ENCODE measurements around the gene FYB1. TPM values are rescaled to one million over a fixed set of nuclear protein-coding genes. Genes with fewer than 3 reads are reported as not detected.

FYB1 gene
- total RNA-seq, 2 donors from 2014 or later, result not detected

DNA sequence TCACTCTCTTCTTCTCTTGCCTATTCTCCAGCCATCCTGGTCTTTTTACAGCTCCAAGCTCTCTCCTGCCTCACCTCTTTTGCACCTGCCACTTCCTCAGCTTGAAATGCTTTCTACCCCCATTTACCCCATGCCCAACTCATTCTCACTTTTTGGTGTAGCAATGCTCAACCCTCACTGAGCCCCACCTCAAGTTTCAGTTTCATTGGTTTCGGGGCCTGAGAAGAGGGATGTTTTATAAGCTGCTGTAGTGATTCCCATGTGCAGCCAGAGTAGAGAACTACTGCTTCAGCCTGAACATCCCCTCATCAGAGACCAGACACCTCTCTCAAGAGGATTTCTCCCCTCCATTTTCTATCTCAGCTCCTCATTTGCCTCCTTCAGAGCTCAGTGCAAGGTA lies 45.2 kb upstream of the FYB1 start:
- Mint-ChIP-seq H3K27me3 (ENCODE audit: insufficient read depth) (no peaks in the 10 kb centered on the region), H3K4me1 (no peaks in the 10 kb centered on the region), H3K36me3 (ENCODE audit: low read depth) (no peaks in the 10 kb centered on the region), H3K9me3 (no peaks in the 10 kb centered on the region), H3K4me3 (no peak overlapping the region), H3K27ac (no peak overlapping the region)
- Histone ChIP-seq H3K9me3 (ENCODE audit: control insufficient read depth, low read length) (no peaks in the 10 kb centered on the region), H3K4me1 (ENCODE audit: control insufficient read depth, insufficient read depth, low read length) (no peaks in the 10 kb centered on the region), H3K36me3 (ENCODE audit: control insufficient read depth, insufficient read depth, low read length) (no peaks in the 10 kb centered on the region), H3K9ac (ENCODE audit: extremely low read depth, low read length, poor library complexity, severe bottlenecking) (no peak overlapping the region), H3K27ac (ENCODE audit: low read depth, low read length) (no peak overlapping the region), H3K4me3 (ENCODE audit: low read length) (no peak overlapping the region), H3K27me3 (ENCODE audit: control insufficient read depth, insufficient read depth, low read length, poor library complexity, severe bottlenecking) (no peaks in the 10 kb centered on the region)
- DNase-seq, result no peak
- TF ChIP-seq CTCF (conservative IDR thresholded peaks at IDR 0.05), result no peak
- 100% methylated on average over 1 of the region's 1 CpG; no CpG with 5 or more reads in 1 of the 2 experiments for WGBS, 2 experiments (ENCODE audit: insufficient coverage in 1 of 2, insufficient read length in 1 of 2)

GRCh38 chr5:39262981-39263380 lies 43.6 kb upstream of the FYB1 start:
- TF ChIP-seq CTCF (conservative IDR thresholded peaks at IDR 0.05), result no peak
- Histone ChIP-seq H3K9ac (ENCODE audit: extremely low read depth, low read length, poor library complexity, severe bottlenecking) (no peak overlapping the region), H3K27ac (ENCODE audit: low read depth, low read length) (no peak overlapping the region), H3K4me3 (ENCODE audit: low read length) (no peak overlapping the region), H3K36me3 (ENCODE audit: control insufficient read depth, insufficient read depth, low read length) (no peaks in the 10 kb centered on the region), H3K27me3 (ENCODE audit: control insufficient read depth, insufficient read depth, low read length, poor library complexity, severe bottlenecking) (no peaks in the 10 kb centered on the region), H3K9me3 (ENCODE audit: control insufficient read depth, low read length) (no peaks in the 10 kb centered on the region), H3K4me1 (ENCODE audit: control insufficient read depth, insufficient read depth, low read length) (no peaks in the 10 kb centered on the region)
- Mint-ChIP-seq H3K36me3 (ENCODE audit: low read depth) (no peaks in the 10 kb centered on the region), H3K9me3 (no peaks in the 10 kb centered on the region), H3K27ac (no peak overlapping the region), H3K4me3 (no peak overlapping the region), H3K27me3 (ENCODE audit: insufficient read depth) (no peaks in the 10 kb centered on the region), H3K4me1 (no peaks in the 10 kb centered on the region)
- DNase-seq, result no peak
- WGBS, 2 experiments (ENCODE audit: insufficient coverage in 1 of 2, insufficient read length in 1 of 2), result 82% methylated on average over 2 of the region's 2 CpGs; no CpG with 5 or more reads in 1 of the 2 experiments

- no peak for DNase-seq
- Histone ChIP-seq H3K4me1 (ENCODE audit: control insufficient read depth, insufficient read depth, low read length) (no peaks in the 10 kb centered on the region), H3K9ac (ENCODE audit: extremely low read depth, low read length, poor library complexity, severe bottlenecking) (no peak overlapping the region), H3K27ac (ENCODE audit: low read depth, low read length) (no peak overlapping the region), H3K4me3 (ENCODE audit: low read length) (no peak overlapping the region), H3K27me3 (ENCODE audit: control insufficient read depth, insufficient read depth, low read length, poor library complexity, severe bottlenecking) (no peaks in the 10 kb centered on the region), H3K9me3 (ENCODE audit: control insufficient read depth, low read length) (no peaks in the 10 kb centered on the region), H3K36me3 (ENCODE audit: control insufficient read depth, insufficient read depth, low read length) (no peaks in the 10 kb centered on the region)
- Mint-ChIP-seq H3K4me3 (no peak overlapping the region), H3K9me3 (no peaks in the 10 kb centered on the region), H3K27ac (no peak overlapping the region), H3K27me3 (ENCODE audit: insufficient read depth) (no peaks in the 10 kb centered on the region), H3K36me3 (ENCODE audit: low read depth) (no peaks in the 10 kb centered on the region), H3K4me1 (no peaks in the 10 kb centered on the region)
- TF ChIP-seq CTCF (conservative IDR thresholded peaks at IDR 0.05), result no peak
These were observed 40.7 kb upstream of the FYB1 start for GRCh38 chr5:39260095-39260494.
